ENCODE measurements around the gene ESM1. TPM values are rescaled to one million over a fixed set of nuclear protein-coding genes. Genes with fewer than 3 reads are reported as not detected.
"Not testable (repeated sequence)": the region's sequence is repeated elsewhere in the genome, so short reads cannot be mapped to it uniquely, and the experiment has no call there.

ESM1 gene
- total and polyA plus RNA-seq, 2 donors (not counting 3 experiments of a cell fraction or from before 2014, with no cell fraction given), result 214 to 577 TPM

DNA sequence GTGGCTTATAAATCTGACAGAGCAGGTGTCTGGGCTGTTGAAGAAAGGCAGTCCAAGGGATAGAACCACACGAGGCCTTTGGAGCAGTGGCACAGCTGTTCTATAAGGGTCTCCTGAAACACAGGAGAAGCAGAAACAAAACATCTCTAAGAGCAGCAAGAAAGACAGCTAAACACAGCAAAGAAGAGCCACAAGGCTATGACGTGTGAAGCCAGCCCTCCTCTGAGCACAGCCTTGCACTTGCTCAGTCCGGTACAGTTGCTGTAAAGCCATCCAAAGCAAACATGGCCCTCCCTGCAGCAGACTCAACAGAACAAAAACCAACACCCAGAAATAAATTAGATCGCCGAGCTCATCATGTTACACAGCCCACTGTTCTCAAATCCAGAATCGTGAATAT lies 36.0 kb upstream of the ESM1 start:
- TF ChIP-seq JUN (IDR thresholded peaks at IDR 0.05; ENCODE audit: borderline replicate concordance, insufficient read depth, insufficient read length, low read depth) (no peak), EZH2 (IDR thresholded peaks at IDR 0.05; ENCODE audit: borderline replicate concordance, low read depth, low read length, severe bottlenecking) (no peak), GATA2 (IDR thresholded peaks at IDR 0.05; ENCODE audit: insufficient read depth, insufficient read length, low read depth, low read length) (no peak), CTCF (IDR thresholded peaks at IDR 0.05; ENCODE audit: extremely low read depth in 1 of 2, insufficient read depth in 1 of 2, low read depth in 1 of 2, low read length in 2 of 2) (no peak), POLR2A (IDR thresholded peaks at IDR 0.05; ENCODE audit: low read depth, low read length) (no peak), MYC (IDR thresholded peaks at IDR 0.05; ENCODE audit: low read depth, low read length) (no peak), POLR2AphosphoS5 (IDR thresholded peaks at IDR 0.05; ENCODE audit: insufficient read depth, low read depth, low read length) (no peak), FOS (IDR thresholded peaks at IDR 0.05; ENCODE audit: borderline replicate concordance, insufficient read depth, low read length) (no peak)
- TF ChIP-seq, protein P1, sequence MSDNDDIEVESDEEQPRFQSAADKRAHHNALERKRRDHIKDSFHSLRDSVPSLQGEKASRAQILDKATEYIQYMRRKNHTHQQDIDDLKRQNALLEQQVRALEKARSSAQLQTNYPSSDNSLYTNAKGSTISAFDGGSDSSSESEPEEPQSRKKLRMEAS (IDR thresholded peaks at IDR 0.05; ENCODE audit: insufficient read depth, insufficient read length), result no peak
- intact Hi-C loops (cut with micrococcal nuclease) (no loop called here), dilution Hi-C loops (cut with MboI; ENCODE audit: extremely low pct_ligation_motif_present, low sequenced_read_pairs) (no loop called here)
- H3K4me2 ChIP-seq (ENCODE audit: insufficient read depth, low read length), result no peak overlapping the region
- FAIRE-seq, result no peak
- no peaks in the 10 kb centered on the region for H3K27me3 ChIP-seq (ENCODE audit: control insufficient read depth in 2 of 2, insufficient read depth in 2 of 2, low read length in 2 of 2)
- no peak overlapping the region for H3K4me3 ChIP-seq (replicated peaks in 1 of 3; ENCODE audit: insufficient read depth in 1 of 3, low read depth in 1 of 3, low read length in 3 of 3)
- ChIA-PET POLR2A (no interaction called here), CTCF (interaction anchor here (0.6 to 1.7 kb wide), 3 partner anchors 38 to 115 kb away, joined by 3 to 8 read pairs (median 3); no protein-coding TSS in a partner anchor)
- no peak overlapping the region for H3K27ac ChIP-seq (ENCODE audit: insufficient read depth, low read depth, low read length)
- no peaks in the 10 kb centered on the region for H3K36me3 ChIP-seq (ENCODE audit: control insufficient read depth in 2 of 2, extremely low read depth in 1 of 2, insufficient read depth in 2 of 2, low read length in 2 of 2)
- no peak for DNase-seq (ENCODE audit: low read depth, low spot score)
- H3K79me2 ChIP-seq (ENCODE audit: control insufficient read depth, insufficient read depth, low read length), result no peaks in the 10 kb centered on the region
- no TSS peak for BruUV-seq (replicated peaks)
- H4K20me1 ChIP-seq (replicated peaks; ENCODE audit: control insufficient read depth, extremely low read depth, insufficient read depth, low read length), result no peaks in the 10 kb centered on the region
- no peaks in the 10 kb centered on the region for H3K9me1 ChIP-seq (replicated peaks; ENCODE audit: control insufficient read depth, extremely low read depth, insufficient read depth, low read length)
- no peak overlapping the region for H2AFZ ChIP-seq (ENCODE audit: low read depth, low read length)
- H3K9ac ChIP-seq (replicated peaks; ENCODE audit: extremely low read depth, insufficient read depth, low read length), result no peak overlapping the region
- H3K4me1 ChIP-seq (ENCODE audit: control insufficient read depth, extremely low read depth, insufficient read depth, low read length), result no peaks in the 10 kb centered on the region
- H3K9me3 ChIP-seq (replicated peaks; ENCODE audit: control insufficient read depth, insufficient read depth, low read length), result no peaks in the 10 kb centered on the region

GRCh38 chr5:55010149-55010548 lies 24.8 kb upstream of the ESM1 start:
- dilution Hi-C loops (cut with MboI; ENCODE audit: extremely low pct_ligation_motif_present, low sequenced_read_pairs); intact Hi-C loops (cut with micrococcal nuclease); H3K4me3 ChIP-seq (replicated peaks in 1 of 3; ENCODE audit: insufficient read depth in 1 of 3, low read depth in 1 of 3, low read length in 3 of 3); H3K79me2 ChIP-seq (ENCODE audit: control insufficient read depth, insufficient read depth, low read length); POLR2A ChIA-PET; H4K20me1 ChIP-seq (replicated peaks; ENCODE audit: control insufficient read depth, extremely low read depth, insufficient read depth, low read length); H3K9me3 ChIP-seq (replicated peaks; ENCODE audit: control insufficient read depth, insufficient read depth, low read length); H3K4me2 ChIP-seq (ENCODE audit: insufficient read depth, low read length); H3K27me3 ChIP-seq (ENCODE audit: control insufficient read depth in 2 of 2, insufficient read depth in 2 of 2, low read length in 2 of 2); BruUV-seq (replicated peaks); H3K36me3 ChIP-seq (ENCODE audit: control insufficient read depth in 2 of 2, extremely low read depth in 1 of 2, insufficient read depth in 2 of 2, low read length in 2 of 2); H3K9me1 ChIP-seq (replicated peaks; ENCODE audit: control insufficient read depth, extremely low read depth, insufficient read depth, low read length); H3K27ac ChIP-seq (ENCODE audit: insufficient read depth, low read depth, low read length); H3K9ac ChIP-seq (replicated peaks; ENCODE audit: extremely low read depth, insufficient read depth, low read length); FAIRE-seq; H2AFZ ChIP-seq (ENCODE audit: low read depth, low read length); DNase-seq (ENCODE audit: low read depth, low spot score): not testable (repeated sequence)
- peaks cover 20% of the 10 kb centered on the region for H3K4me1 ChIP-seq (ENCODE audit: control insufficient read depth, extremely low read depth, insufficient read depth, low read length)
- CTCF ChIA-PET, result interaction anchor here (0.7 to 1.6 kb wide), 3 partner anchors 15 to 59 kb away, joined by 3 read pairs; no protein-coding TSS in a partner anchor
